BE2C (cell line): ENCODE data around the gene CT45A10.
"Not testable (repeated sequence)": the region's sequence is repeated elsewhere in the genome, so short reads cannot be mapped to it uniquely, and the experiment has no call there.

Source experiments
- DNase-seq: peaks from one replicate; pipeline ENCODE4 v3.0.0-alpha.2; 2020
- H3K27me3 ChIP-seq: fragments of 250-450 bp; sonication (Bioruptor Pico); 2 replicates; pipeline ENCODE4 v1.5.1; 2020; ENCODE audit warnings: mild to moderate bottlenecking
- H3K36me3 ChIP-seq: fragments of 250-450 bp; sonication (Bioruptor Pico); 2 replicates; pipeline ENCODE4 v1.5.1; 2020; ENCODE audit warnings: mild to moderate bottlenecking
- H3K4me1 ChIP-seq: fragments of 250-450 bp; sonication (Bioruptor Pico); 2 replicates; pipeline ENCODE4 v1.5.1; 2020
- H3K4me3 ChIP-seq: 2 replicates; pipeline ENCODE4 v1.5.1; 2011; ENCODE audit warnings: low read depth, low read length
- H3K9me3 ChIP-seq: fragments of 250-450 bp; sonication (Bioruptor Pico); 2 replicates; pipeline ENCODE4 v1.5.1; 2020
- TF ChIP-seq, protein P1 (sequence below): IDR thresholded peaks from 2 replicates; pipeline ENCODE4 v1.5.1; 2012; ENCODE audit warnings: mild to moderate bottlenecking, low read depth, low read length

The CT45A10 gene

GRCh38 chrX:135910251-135910650 lies 17.0 kb upstream of the CT45A10 start:
- H3K9me3 ChIP-seq: no peaks in the 10 kb centered on the region
- H3K4me1 ChIP-seq: no peaks in the 10 kb centered on the region
- DNase-seq: no peak
- no peak overlapping the region for H3K4me3 ChIP-seq
- H3K36me3 ChIP-seq: no peaks in the 10 kb centered on the region
- H3K27me3 ChIP-seq: no peaks in the 10 kb centered on the region
- TF ChIP-seq, protein P1, sequence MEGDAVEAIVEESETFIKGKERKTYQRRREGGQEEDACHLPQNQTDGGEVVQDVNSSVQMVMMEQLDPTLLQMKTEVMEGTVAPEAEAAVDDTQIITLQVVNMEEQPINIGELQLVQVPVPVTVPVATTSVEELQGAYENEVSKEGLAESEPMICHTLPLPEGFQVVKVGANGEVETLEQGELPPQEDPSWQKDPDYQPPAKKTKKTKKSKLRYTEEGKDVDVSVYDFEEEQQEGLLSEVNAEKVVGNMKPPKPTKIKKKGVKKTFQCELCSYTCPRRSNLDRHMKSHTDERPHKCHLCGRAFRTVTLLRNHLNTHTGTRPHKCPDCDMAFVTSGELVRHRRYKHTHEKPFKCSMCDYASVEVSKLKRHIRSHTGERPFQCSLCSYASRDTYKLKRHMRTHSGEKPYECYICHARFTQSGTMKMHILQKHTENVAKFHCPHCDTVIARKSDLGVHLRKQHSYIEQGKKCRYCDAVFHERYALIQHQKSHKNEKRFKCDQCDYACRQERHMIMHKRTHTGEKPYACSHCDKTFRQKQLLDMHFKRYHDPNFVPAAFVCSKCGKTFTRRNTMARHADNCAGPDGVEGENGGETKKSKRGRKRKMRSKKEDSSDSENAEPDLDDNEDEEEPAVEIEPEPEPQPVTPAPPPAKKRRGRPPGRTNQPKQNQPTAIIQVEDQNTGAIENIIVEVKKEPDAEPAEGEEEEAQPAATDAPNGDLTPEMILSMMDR: no peak

GRCh38 chrX:135892781-135893180 lies 463 bp downstream of the CT45A10 start:
- Histone ChIP-seq H3K9me3 (no peaks in the 10 kb centered on the region), H3K36me3 (no peaks in the 10 kb centered on the region), H3K4me3 (no peak overlapping the region), H3K4me1 (no peaks in the 10 kb centered on the region), H3K27me3 (no peaks in the 10 kb centered on the region)
- TF ChIP-seq, protein P1: no peak
- no peak for DNase-seq

GRCh38 chrX:135890087-135890585 lies 3.1 kb downstream of the CT45A10 start:
- no peaks in the 10 kb centered on the region for H3K9me3 ChIP-seq

DNA sequence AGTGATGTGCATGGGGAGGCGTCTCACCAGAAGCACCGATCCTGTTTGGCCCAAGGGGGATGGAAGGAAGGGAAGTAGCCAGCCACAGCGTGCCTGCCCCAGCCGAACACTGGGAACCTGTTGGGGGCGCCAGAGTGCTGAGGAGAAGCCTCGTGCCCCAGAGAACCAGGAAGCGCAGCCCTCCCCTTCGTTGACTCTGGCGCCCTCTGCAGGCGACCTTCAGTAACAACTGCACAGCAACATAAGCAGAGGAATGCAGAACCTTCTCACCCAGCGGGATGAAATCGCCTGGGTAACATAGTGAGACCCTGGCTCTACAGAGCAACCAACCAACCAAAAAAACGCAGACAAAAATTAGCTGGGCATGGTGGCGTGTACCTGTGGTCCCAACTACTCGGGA lies 4.3 kb downstream of the CT45A10 start:
- not testable (repeated sequence) for H3K4me3 ChIP-seq, H3K4me1 ChIP-seq, H3K36me3 ChIP-seq, H3K27me3 ChIP-seq, H3K9me3 ChIP-seq
- TF ChIP-seq, protein P1: peak; percentile 35
- DNase-seq: peak; percentile 32

More at GRCh38 chrX:135890087-135890585, 3.1 kb downstream of the CT45A10 start:
- Histone ChIP-seq H3K4me3 (no peak overlapping the region), H3K27me3 (no peaks in the 10 kb centered on the region), H3K36me3 (no peaks in the 10 kb centered on the region), H3K4me1 (no peaks in the 10 kb centered on the region)
- TF ChIP-seq, protein P1: no peak
- no peak for DNase-seq

DNA sequence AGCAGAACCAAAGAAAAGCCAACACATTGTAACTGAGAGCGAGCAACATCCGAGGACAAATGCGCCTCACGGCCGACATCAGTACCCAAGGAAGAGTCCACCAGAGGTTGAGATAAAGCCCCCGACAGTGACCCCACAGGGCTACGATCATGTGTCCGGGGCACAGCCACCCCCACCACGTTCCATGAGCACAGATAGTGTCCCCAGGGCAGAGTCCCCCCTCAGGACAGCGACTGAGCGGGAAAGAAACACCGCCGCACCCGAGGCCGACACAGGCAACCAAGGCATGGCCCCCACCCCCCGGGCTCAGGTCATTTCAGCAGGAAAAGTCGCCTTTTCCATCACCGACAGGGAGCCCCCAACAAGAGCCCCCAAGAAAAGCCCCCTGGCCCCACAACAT lies 5.0 kb downstream of the CT45A10 start:
- H3K4me3 ChIP-seq, DNase-seq, H3K4me1 ChIP-seq, H3K36me3 ChIP-seq, H3K9me3 ChIP-seq, H3K27me3 ChIP-seq: not testable (repeated sequence)

GRCh38 chrX:135882741-135883140 lies 10.5 kb downstream of the CT45A10 start:
- not testable (repeated sequence) for H3K4me3 ChIP-seq, H3K27me3 ChIP-seq, DNase-seq, H3K36me3 ChIP-seq, H3K4me1 ChIP-seq, H3K9me3 ChIP-seq

DNA sequence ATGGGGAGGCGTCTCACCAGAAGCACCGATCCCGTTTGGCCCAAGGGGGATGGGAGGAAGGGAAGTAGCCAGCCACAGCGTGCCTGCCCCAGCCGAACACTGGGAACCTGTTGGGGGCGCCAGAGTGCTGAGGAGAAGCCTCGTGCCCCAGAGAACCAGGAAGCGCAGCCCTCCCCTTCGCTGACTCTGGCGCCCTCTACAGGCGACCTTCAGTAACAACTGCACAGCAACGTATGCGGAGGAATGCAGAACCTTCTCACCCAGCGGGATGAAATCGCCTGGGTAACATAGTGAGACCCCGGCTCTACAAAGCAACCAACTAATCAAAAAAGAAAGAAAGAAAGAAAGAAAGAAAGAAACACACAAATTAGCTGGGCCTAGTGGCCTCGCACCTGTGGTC lies 21.5 kb downstream of the CT45A10 start, which contains the start of gene CT45A9:
Gene CT45A9 (minus strand): TSS at position 101 of the 400 bp plus-strand sequence. CDS start 3,751 bp downstream, outside the sequence.
- not testable (repeated sequence) for H3K27me3 ChIP-seq, DNase-seq, H3K4me1 ChIP-seq, H3K9me3 ChIP-seq, H3K36me3 ChIP-seq, H3K4me3 ChIP-seq

DNA sequence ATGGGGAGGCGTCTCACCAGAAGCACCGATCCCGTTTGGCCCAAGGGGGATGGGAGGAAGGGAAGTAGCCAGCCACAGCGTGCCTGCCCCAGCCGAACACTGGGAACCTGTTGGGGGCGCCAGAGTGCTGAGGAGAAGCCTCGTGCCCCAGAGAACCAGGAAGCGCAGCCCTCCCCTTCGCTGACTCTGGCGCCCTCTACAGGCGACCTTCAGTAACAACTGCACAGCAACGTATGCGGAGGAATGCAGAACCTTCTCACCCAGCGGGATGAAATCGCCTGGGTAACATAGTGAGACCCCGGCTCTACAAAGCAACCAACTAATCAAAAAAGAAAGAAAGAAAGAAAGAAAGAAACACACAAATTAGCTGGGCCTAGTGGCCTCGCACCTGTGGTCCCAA lies 38.8 kb downstream of the CT45A10 start, which contains the start of gene CT45A8:
Gene CT45A8 (minus strand): TSS at position 101 of the 400 bp plus-strand sequence. CDS start 3,755 bp downstream, outside the sequence.
- not testable (repeated sequence) for H3K9me3 ChIP-seq, H3K36me3 ChIP-seq, H3K27me3 ChIP-seq, DNase-seq, H3K4me3 ChIP-seq, H3K4me1 ChIP-seq

- H3K9me3 ChIP-seq, H3K4me1 ChIP-seq, H3K36me3 ChIP-seq, DNase-seq, H3K27me3 ChIP-seq, H3K4me3 ChIP-seq: not testable (repeated sequence)
These were observed 56.1 kb downstream of the CT45A10 start, which contains the start of gene CT45A7 for GRCh38 chrX:135837180-135837579. TSS of gene CT45A7 (minus strand) at chrX:135837280. CDS start at chrX:135833533, 3,747 bp downstream.
